K562 (cell line): ENCODE measurements around the gene TIGD7. TPM values are rescaled to one million over a fixed set of nuclear protein-coding genes. Genes with fewer than 3 reads are reported as not detected.
A peak's percentile ranks its signal among the peaks of the same experiment; 100 is the strongest.

Experiments
- BCOR ChIP-seq: fragments of 450-650 bp; IDR thresholded peaks from 2 replicates; pipeline ENCODE4 v1.6.1; 2016
- BRCA1 ChIP-seq, 2 experiments: fragments of 450-650 bp in 1 of 2; sonication (generic) in 1 of 2; formaldehyde crosslinking in 1 of 2; IDR thresholded peaks; 2 replicates each; pipeline versions ENCODE4 v1.5.0 to v1.6.1; 2017 to 2020; ENCODE audit warnings: mild to moderate bottlenecking in 1 of 2, missing genetic modification reagents in 1 of 2
- FOSL1 ChIP-seq: fragments of 200-800 bp; sonication (Bioruptor generic); conservative IDR thresholded peaks from 2 replicates; pipeline ENCODE4 v1.6.1; 2016; ENCODE audit warnings: missing genetic modification characterization, missing compliant biosample characterization
- MTA3 ChIP-seq: fragments of 450-650 bp; formaldehyde crosslinking; IDR thresholded peaks from 2 replicates; pipeline ENCODE4 v1.6.1; 2017; ENCODE audit warnings: mild to moderate bottlenecking, borderline replicate concordance
- MYC ChIP-seq, 2 experiments: fragments of 250-450 bp in 1 of 2; sonication (Bioruptor Pico) in 1 of 2; IDR thresholded peaks; 2 replicates each; pipeline versions ENCODE4 v1.5.1 to v1.6.1; 2012 to 2021; ENCODE audit warnings: low read depth in 2 of 2, borderline replicate concordance in 1 of 2, improper control_type of control experiment in 1 of 2, low read length in 1 of 2, mild to moderate bottlenecking in 1 of 2, moderate library complexity in 1 of 2
- POLR3A ChIP-seq: IDR thresholded peaks from 2 replicates; pipeline ENCODE4 v1.6.1; 2011; ENCODE audit warnings: borderline replicate concordance, mild to moderate bottlenecking, moderate library complexity; ENCODE audit not compliant: insufficient read length, insufficient read depth; ENCODE audit errors: extremely low read depth
- SMAD4 ChIP-seq: fragments of 250-450 bp; sonication (Bioruptor Pico); conservative IDR thresholded peaks from 2 replicates; pipeline ENCODE4 v1.8.0; 2021; ENCODE audit warnings: inconsistent platforms, mild to moderate bottlenecking, moderate library complexity
- SOX6 ChIP-seq: fragments of 450-650 bp; IDR thresholded peaks from 2 replicates; pipeline ENCODE4 v1.6.1; 2014; ENCODE audit warnings: mild to moderate bottlenecking
- TAL1 ChIP-seq: fragments of 450-650 bp; IDR thresholded peaks from 2 replicates; pipeline ENCODE4 v1.6.1; 2016; ENCODE audit warnings: mild to moderate bottlenecking
- TRIM24 ChIP-seq, 2 experiments: fragments of 450-650 bp; IDR thresholded peaks; 2 replicates each; pipeline ENCODE4 v1.6.1; 2016
- TRIM28 ChIP-seq: fragments of 450-650 bp; IDR thresholded peaks from 2 replicates; pipeline ENCODE4 v1.6.1; 2017
- ZNF282 ChIP-seq: sonication (generic); formaldehyde crosslinking; IDR thresholded peaks from 2 replicates; pipeline ENCODE4 v1.8.1; 2023; ENCODE audit warnings: missing genetic modification reagents
- ZNF507 ChIP-seq: conservative IDR thresholded peaks from 2 replicates; pipeline ENCODE4 v1.6.1; 2017; ENCODE audit warnings: missing genetic modification characterization, missing compliant biosample characterization
- polyA plus RNA-seq, 8 experiments: library from polyadenylated mRNA; depleted of rRNA in 4 of 8; stranded (reverse) in 5 of 8; unstranded in 3 of 8; fragments of >200 nt; fragmentation: Nextera tagmentation in 2 of 8; fragmentation: Illumina TruSeq in 1 of 8; extraction: Ambion mirVana in 2 of 8; extraction: Trizol in 1 of 8; gene quantifications; 2 replicates each; pipeline versions ENCODE4 v1.2.1 to v1.2.3, GENCODE V29; 2011 to 2014; ENCODE audit warnings: inconsistent platforms in 1 of 8, missing spikeins in 1 of 8
- total RNA-seq, 7 experiments: library from RNA; depleted of rRNA in 6 of 7; stranded (reverse); fragments of >200 nt in 6 of 7; fragmentation: Illumina TruSeq in 2 of 7; extraction: Trizol in 2 of 7; gene quantifications; 2 replicates each; pipeline versions ENCODE4 v1.2.1 to v1.2.3, GENCODE V29; 2011 to 2021; ENCODE audit warnings: low replicate concordance in 1 of 7
- TF ChIP-seq, protein P1 (sequence below), 2 experiments: fragments of 150-350 bp in 1 of 2; IDR thresholded peaks; 2 replicates each; pipeline ENCODE4 v1.6.1; 2012 to 2016; ENCODE audit warnings: low read depth in 2 of 2, low read length in 2 of 2, mild to moderate bottlenecking in 1 of 2, moderate library complexity in 1 of 2
- TF ChIP-seq, protein P2 (sequence below): fragments of 200-800 bp; sonication (Bioruptor generic); IDR thresholded peaks from 2 replicates; pipeline ENCODE4 v1.6.1; 2017; ENCODE audit warnings: missing genetic modification characterization, missing compliant biosample characterization

TIGD7 gene
- total and polyA plus RNA-seq, 9 of the 15 experiments (the other 6 are each of a cell fraction or from before 2014, with no cell fraction given), result 0.84 to 10.7 (median 6.7) TPM

DNA sequence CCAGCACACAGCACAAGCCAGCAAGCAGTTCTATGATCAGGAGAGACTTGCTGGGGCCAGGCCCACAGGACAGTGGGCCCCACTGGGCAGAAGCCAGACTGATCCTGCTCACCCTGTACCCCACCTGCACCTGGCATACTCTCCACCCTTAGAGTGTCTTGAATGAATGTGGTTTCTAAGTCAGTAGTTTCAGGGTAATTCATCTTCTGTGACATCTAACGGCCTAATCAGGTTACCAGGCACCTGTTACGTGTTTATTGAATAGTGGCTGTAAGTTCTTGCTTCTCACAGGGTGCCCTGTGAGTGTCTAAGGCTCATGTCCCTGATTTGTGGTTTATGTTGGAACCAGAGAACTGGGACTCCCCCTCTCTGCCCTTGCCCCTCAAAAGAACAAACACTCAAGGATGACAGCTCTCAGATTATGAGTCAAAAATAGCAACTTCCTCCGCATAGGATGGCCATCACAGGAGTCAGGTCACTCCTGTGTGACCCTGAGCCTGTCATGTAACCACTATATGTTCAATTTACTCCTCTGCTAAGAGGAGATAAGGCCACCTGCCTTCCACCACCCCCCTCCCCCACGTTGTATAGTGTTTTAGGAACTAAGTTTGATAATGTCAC is 43.4 kb upstream of the TIGD7 start (continued):
- TF ChIP-seq BCOR (peak; percentile 98), TRIM24 (IDR thresholded peaks at IDR 0.05) (peak; percentile 83 to 90), POLR3A (no peak), MTA3 (peak; percentile 42; the same call in 1 of the 2 replicates), SOX6 (peak; percentile 97), ZNF282 (CRISPR knock-in tag) (no peak), BRCA1 (IDR thresholded peaks at IDR 0.05) (no peak), BRCA1 (CRISPR knock-in tag; IDR thresholded peaks at IDR 0.05) (no peak), TRIM28 (0 out of 2 replicates have a peak, but pooled peaks have one; percentile 36), FOSL1 (peak; percentile 83), TAL1 (peak; percentile 94), SMAD4 (CRISPR knock-in tag) (peak; percentile 78), MYC (IDR thresholded peaks at IDR 0.05; ENCODE audit: low read depth, low read length) (peak; percentile 71), MYC (CRISPR knock-in tag; IDR thresholded peaks at IDR 0.05; ENCODE audit: borderline replicate concordance, low read depth) (no peak), ZNF507 (tag) (no peak)
- TF ChIP-seq, protein P1, sequence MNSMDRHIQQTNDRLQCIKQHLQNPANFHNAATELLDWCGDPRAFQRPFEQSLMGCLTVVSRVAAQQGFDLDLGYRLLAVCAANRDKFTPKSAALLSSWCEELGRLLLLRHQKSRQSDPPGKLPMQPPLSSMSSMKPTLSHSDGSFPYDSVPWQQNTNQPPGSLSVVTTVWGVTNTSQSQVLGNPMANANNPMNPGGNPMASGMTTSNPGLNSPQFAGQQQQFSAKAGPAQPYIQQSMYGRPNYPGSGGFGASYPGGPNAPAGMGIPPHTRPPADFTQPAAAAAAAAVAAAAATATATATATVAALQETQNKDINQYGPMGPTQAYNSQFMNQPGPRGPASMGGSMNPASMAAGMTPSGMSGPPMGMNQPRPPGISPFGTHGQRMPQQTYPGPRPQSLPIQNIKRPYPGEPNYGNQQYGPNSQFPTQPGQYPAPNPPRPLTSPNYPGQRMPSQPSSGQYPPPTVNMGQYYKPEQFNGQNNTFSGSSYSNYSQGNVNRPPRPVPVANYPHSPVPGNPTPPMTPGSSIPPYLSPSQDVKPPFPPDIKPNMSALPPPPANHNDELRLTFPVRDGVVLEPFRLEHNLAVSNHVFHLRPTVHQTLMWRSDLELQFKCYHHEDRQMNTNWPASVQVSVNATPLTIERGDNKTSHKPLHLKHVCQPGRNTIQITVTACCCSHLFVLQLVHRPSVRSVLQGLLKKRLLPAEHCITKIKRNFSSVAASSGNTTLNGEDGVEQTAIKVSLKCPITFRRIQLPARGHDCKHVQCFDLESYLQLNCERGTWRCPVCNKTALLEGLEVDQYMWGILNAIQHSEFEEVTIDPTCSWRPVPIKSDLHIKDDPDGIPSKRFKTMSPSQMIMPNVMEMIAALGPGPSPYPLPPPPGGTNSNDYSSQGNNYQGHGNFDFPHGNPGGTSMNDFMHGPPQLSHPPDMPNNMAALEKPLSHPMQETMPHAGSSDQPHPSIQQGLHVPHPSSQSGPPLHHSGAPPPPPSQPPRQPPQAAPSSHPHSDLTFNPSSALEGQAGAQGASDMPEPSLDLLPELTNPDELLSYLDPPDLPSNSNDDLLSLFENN (IDR thresholded peaks at IDR 0.05; ENCODE audit: low read depth in 2 of 2, low read length in 2 of 2), result peak in 1 of 2 experiments; percentile 88; a peak in 2 of 4 replicates
- TF ChIP-seq, protein P2, sequence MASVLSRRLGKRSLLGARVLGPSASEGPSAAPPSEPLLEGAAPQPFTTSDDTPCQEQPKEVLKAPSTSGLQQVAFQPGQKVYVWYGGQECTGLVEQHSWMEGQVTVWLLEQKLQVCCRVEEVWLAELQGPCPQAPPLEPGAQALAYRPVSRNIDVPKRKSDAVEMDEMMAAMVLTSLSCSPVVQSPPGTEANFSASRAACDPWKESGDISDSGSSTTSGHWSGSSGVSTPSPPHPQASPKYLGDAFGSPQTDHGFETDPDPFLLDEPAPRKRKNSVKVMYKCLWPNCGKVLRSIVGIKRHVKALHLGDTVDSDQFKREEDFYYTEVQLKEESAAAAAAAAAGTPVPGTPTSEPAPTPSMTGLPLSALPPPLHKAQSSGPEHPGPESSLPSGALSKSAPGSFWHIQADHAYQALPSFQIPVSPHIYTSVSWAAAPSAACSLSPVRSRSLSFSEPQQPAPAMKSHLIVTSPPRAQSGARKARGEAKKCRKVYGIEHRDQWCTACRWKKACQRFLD, result peak; percentile 84; the same call in 1 of the 2 replicates
